Glomerular visceral epithelial cell (primary cell): Measurements from ENCODE around the gene DOC2A.
"Not testable (repeated sequence)": the region's sequence is repeated elsewhere in the genome, so short reads cannot be mapped to it uniquely, and the experiment has no call there.

Source experiments
- DNase-seq: peaks from one replicate; pipeline ENCODE4 v3.0.0-alpha.2; 2016; ENCODE audit errors: extremely low spot score

The DOC2A gene

DNA sequence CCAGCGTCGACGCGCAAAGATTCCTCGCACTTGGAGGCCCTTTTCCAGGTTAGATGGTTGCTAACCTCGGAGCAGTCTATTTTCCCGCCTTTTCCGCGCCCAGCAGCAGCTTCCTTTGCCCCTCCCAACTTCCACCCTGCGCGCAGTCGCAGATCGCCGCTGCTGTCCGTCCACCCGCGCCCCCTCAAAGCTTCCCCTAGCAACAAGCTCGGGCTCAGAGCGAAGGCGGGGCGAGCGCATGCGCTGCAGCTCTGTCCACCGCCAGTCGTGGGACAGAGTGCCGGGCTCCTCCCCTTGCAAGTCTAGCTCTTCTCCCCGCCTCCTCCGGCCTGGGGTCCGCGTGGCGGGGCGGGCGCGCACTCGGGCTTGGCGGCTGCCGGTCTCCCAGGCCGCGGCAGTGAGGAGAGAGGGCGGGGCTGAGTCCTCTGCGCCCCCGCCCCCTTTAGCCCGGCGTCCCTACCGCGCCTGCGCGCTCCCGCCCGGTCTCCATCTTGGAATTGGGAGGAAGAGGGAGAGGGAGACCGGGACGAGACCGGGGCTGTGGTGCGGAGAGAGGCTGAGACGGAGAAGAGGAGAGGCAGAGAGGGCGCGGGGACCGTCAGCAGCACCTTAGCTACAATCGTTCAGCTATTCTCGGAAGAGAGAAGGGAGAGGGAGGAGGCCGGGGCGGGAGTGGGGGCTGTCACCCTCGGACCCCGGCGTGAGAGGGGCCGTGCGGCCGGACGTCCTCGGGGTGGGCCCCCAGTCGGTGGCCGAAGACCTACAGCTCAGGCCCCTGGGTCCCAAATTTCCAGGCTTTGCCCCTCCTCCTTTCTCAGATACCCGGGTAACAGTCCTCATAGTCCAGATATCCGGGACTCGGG is 37.2 kb downstream of the DOC2A start, which contains the start of gene TAOK2:
Gene TAOK2, plus strand, starts transcription at position 485 of the 863 bp plus-strand sequence. CDS start 3,905 bp downstream, outside the sequence.
- DNase-seq: peak; percentile 99

DNA sequence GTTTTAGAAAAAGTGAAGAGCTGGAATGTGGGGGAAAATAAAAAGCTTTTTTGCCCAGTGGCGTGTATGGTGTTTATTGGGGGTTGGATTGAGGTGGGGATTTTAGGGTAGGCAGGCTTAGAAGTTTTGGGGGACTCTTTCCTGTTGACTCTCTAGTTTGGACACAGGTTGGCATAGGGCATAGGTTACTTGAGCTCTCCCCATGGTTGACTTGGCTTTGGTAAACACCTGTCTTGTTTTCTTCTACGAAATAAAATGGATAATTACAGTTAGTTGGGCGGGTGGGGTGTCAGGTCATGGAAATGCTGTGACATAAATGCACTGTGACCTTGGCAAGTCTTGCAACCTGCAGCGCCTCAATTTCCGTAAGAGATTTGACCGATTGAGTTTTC is 37.8 kb downstream of the DOC2A start:
- no peak for DNase-seq

DNA sequence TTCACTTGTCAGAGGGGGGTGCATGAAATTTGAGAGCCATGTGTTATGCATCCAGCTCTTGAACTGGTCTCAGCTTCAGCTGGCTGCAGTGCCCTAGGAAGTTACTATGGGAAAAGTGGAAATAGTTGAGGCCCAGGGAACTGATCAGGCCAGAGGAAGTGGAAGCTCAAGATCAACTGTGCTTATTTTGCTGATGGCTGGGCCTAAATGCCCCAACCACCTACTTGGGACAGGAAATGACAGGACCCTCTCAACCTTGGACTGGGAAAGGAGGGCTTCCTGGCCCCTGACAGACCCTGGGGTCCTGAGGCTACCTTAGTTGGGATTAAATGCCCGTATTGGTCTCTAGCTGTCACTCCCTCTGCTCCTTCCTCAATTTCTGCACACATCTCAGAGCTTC is 38.3 kb downstream of the DOC2A start:
- no peak for DNase-seq

DNA sequence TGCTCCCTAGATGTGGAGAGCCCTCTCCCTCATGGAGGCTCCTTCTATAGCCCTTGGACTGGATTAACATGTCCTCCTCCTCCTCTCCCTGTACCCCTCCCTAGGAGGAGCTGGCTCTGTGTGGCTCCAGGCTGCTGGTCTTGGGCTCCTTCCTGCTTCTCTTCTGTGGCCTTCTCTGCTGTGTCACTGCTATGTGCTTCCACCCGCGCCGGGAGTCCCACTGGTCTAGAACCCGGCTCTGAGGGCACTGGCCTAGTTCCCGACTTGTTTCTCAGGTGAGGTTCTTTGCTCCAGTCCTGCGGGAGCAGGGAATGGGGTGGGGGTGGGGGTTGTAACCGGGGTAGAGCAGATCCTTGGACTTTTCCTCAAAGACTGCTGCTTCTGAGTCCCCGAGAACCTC is 39.5 kb downstream of the DOC2A start:
- no peak for DNase-seq

DNA sequence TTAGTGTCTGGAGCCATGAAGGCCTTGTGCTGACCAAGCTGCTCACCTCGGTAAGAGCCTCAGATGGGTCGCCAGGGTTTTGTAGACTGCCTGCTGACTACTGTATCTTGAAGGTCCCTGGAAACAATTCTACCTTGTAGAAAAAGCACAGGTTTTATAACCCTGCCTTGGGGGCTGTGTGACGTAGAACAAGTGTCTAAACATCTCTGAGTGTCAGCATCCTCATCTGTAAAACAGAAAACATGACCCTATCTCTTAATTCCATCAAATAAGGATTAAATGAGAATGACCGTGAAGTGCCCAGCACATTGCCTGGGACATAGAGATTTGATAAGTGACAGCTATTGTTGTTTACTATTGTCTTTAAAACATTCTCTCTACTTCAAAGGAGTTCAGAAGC is 42.6 kb downstream of the DOC2A start:
- DNase-seq: no peak

DNA sequence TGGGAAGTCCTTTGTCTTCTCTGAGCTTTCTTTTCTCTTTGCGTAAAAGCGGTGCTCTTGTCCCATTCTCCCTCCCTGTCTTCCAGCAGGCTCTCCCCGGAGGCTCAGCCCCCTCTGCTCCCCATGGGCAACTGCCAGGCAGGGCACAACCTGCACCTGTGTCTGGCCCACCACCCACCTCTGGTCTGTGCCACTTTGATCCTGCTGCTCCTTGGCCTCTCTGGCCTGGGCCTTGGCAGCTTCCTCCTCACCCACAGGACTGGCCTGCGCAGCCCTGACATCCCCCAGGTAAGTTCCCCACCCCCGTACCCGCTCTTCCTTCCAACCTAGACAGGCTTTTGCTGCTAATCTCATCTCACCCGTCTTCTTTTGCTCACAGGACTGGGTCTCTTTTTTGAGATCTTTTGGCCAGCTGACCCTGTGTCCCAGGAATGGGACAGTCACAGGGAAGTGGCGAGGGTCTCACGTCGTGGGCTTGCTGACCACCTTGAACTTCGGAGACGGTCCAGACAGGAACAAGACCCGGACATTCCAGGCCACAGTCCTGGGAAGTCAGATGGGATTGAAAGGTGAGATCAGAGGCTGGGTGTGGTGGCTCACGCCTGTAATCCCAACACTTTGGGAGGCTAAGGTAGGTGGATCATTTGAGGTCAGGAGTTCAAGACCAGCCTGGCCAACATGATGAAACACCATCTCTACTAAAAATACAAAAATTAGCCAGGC is 47.6 kb downstream of the DOC2A start:
- no peak for DNase-seq

DNA sequence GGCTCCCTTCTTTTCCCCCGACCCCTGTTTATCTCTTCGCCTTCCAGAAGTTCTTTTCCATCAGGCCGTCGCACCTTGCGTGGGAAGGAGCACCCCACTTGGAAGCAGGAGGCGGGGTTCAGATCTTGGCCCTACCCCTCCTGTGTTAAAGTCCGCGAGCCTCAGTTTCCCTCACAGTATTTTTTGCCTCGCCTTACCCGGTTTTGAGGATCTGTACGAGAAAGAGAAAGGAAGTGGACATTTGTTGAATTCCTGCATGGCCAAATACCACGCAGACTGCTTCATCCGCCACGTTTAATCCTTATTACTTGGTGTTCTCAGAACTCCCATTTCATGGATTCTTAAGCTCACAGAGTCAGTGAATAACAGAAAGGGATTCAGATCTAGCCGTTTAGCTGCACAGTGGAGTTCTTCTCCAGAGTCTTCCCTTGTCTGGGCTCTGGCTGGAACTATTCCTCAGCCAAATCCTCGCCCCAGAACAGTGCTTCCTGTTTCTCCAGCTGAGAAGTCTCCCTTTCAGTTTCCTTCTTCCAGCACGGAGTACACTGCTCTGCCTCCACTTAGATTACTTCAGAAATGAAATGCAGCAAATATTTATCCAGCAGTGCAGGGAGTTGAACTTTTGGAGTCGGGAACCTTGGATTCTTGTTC is 48.4 kb downstream of the DOC2A start:
- peak; percentile 21 for DNase-seq

DNA sequence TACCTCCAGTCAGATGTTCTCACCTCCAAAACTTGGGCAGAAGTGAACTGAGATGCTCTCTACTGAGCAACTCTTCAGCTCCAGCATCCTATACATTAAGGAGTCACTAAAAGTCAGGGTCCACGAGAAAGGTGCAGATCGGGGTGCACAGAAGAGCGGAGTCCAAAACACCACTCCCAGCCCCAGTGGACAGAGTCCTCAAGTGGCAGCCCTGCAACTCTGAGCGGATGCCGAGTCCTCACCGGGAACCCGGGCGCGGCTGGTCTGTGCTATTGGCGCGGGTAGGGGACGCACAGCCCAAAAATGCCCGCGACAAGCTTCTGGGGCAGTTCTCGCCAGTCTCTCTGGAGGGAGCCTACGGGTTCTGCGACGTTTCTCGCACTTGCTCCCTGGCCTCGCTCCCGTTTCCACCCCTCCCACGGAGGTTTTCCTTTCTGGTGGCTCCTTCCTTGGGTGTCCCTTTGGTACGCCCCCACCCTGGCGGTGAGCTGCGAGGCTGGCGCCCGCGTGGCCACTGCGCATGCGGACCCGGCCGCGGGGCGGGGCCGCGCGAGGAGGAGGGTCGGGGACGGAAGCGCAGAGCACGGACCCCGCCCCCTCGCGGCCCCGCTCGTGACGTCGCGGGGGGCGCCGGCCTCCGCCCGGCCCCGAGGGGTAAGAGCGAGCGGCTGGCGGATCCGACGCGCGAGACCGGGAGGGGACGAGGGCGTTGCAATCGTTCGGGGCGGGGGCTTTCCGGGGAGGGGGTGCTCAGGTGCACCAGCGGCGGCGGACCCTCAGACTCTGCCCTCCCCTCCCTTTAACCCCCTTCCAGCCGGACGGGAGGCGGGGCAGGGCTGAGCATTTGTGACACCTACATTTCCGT is 49.1 kb downstream of the DOC2A start, which contains the start of gene TMEM219:
Gene TMEM219, plus strand, starts transcription at position 601 of the 865 bp plus-strand sequence. CDS start 1,065 bp downstream, outside the sequence.
- DNase-seq: peak; percentile 92

DNA sequence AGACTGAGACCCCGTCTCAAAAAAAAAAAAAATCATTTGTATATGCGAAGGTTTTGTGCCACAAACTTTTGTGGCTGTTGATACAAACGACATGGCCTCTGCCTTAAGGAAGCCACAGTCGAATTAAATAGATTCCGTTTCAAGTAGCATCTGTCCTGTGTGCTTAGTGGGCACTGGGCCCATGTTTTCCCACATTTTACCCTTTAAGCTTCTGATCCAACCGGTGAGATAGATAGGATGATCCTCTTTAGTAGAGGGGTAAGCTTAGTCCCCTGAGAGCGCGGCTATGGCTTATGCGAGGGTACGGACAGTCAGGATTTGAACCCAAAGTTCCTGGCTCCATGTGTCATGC is 49.7 kb downstream of the DOC2A start:
- no peak for DNase-seq

DNA sequence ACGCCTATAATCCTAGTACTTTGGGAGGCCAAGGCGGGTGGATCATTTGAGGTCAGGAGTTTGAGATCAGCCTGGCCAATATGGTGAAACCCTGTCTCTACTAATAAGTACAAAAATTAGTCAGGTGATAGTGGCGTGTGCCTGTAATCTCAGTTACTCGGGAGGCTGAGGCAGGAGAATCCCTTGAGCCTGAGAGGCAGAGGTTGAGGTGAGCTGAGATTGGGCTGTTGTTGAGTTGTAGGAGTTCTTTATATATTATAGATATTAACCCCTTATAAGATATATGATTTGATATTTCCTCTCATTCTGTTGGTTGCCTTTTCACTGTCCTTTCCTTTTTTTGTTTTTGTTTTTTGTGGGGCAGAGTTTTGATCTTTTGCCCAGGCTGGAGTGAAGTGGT is 51.0 kb downstream of the DOC2A start:
- not testable (repeated sequence) for DNase-seq

DNA sequence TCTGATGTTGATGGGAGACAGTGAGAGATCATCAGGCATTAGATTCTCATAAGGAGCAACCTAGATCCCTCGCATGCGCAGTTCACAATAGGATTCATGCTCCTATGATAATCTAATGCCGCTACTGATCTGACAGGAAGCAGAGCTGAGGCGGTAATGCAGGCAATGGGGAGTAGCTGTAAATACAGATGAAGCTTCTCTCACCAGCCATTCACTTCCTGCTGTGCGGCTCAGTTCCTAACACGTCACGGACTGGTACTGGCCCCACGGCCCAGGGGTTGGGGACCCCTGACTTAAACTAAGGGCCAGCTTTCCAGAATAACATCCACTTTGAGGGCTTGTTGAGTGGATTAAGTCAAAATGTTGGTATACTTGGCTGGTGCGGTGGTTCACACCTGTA is 51.5 kb downstream of the DOC2A start:
- DNase-seq: no peak

DNA sequence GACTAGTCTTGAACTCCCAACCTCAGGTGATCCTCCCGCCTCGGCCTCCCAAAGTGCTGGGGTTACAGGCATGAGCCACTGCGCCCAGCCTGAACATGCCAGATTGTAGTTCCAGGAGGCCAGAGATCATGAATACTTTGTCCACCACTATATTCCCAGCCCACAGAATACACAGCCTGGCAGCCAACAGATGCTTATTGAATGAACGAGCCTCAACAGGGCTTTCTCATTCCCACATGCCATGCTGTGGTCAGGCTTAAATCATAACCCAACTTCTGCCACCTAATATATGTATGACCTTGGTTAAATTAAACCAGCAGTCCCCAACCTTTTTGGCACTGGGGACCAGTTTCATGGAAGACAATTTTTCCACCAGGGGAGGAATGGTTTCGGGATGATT is 52.1 kb downstream of the DOC2A start:
- DNase-seq: no peak
